ENCODE results near the gene RNLS.

The RNLS gene

GRCh38 chr10:88404133-88404532, 179.0 kb downstream of the RNLS start:
- TF ChIP-seq POU6F1 (CRISPR knock-in tag; IDR thresholded peaks at IDR 0.05; ENCODE audit: borderline replicate concordance, low read depth) (no peak), TOX (CRISPR knock-in tag; IDR thresholded peaks at IDR 0.05; ENCODE audit: borderline replicate concordance) (no peak), SNAI2 (CRISPR knock-in tag; IDR thresholded peaks at IDR 0.05) (no peak), TSHZ2 (CRISPR knock-in tag; IDR thresholded peaks at IDR 0.05) (no peak), ISL1 (CRISPR knock-in tag; IDR thresholded peaks at IDR 0.05) (no peak), PATZ1 (CRISPR knock-in tag; IDR thresholded peaks at IDR 0.05; ENCODE audit: borderline replicate concordance) (no peak), CSDC2 (CRISPR knock-in tag; IDR thresholded peaks at IDR 0.05) (no peak), ZC3H10 (CRISPR knock-in tag; IDR thresholded peaks at IDR 0.05) (no peak), TCF4 (CRISPR knock-in tag; IDR thresholded peaks at IDR 0.05; ENCODE audit: borderline replicate concordance) (no peak), CSRNP3 (CRISPR knock-in tag; IDR thresholded peaks at IDR 0.05) (no peak), ARNTL (CRISPR knock-in tag; IDR thresholded peaks at IDR 0.05; ENCODE audit: borderline replicate concordance, low read depth) (no peak), ZNF70 (CRISPR knock-in tag; IDR thresholded peaks at IDR 0.05) (no peak), OSR1 (CRISPR knock-in tag; IDR thresholded peaks at IDR 0.05) (no peak)

GRCh38 chr10:88401671-88402347, 181.3 kb downstream of the RNLS start:
- TF ChIP-seq TOX (CRISPR knock-in tag; IDR thresholded peaks at IDR 0.05; ENCODE audit: borderline replicate concordance) (no peak), BACH2 (CRISPR knock-in tag; IDR thresholded peaks at IDR 0.05; ENCODE audit: borderline replicate concordance) (no peak), TCF4 (CRISPR knock-in tag; IDR thresholded peaks at IDR 0.05; ENCODE audit: borderline replicate concordance) (no peak), ARNTL (CRISPR knock-in tag; IDR thresholded peaks at IDR 0.05; ENCODE audit: borderline replicate concordance, low read depth) (no peak), ZNF70 (CRISPR knock-in tag; IDR thresholded peaks at IDR 0.05) (no peak), SNAI2 (CRISPR knock-in tag; IDR thresholded peaks at IDR 0.05) (no peak), ZNF565 (CRISPR knock-in tag; conservative IDR thresholded peaks at IDR 0.05; ENCODE audit: low read depth) (no peak), ZNF8 (CRISPR knock-in tag; IDR thresholded peaks at IDR 0.05) (no peak), TSHZ2 (CRISPR knock-in tag; IDR thresholded peaks at IDR 0.05) (no peak), ISL1 (CRISPR knock-in tag; IDR thresholded peaks at IDR 0.05) (no peak), POU6F1 (CRISPR knock-in tag; IDR thresholded peaks at IDR 0.05; ENCODE audit: borderline replicate concordance, low read depth) (no peak), PPARA (CRISPR knock-in tag; IDR thresholded peaks at IDR 0.05; ENCODE audit: borderline replicate concordance) (no peak), ZFP3 (CRISPR knock-in tag; IDR thresholded peaks at IDR 0.05) (no peak)
- TF ChIP-seq, protein P1, sequence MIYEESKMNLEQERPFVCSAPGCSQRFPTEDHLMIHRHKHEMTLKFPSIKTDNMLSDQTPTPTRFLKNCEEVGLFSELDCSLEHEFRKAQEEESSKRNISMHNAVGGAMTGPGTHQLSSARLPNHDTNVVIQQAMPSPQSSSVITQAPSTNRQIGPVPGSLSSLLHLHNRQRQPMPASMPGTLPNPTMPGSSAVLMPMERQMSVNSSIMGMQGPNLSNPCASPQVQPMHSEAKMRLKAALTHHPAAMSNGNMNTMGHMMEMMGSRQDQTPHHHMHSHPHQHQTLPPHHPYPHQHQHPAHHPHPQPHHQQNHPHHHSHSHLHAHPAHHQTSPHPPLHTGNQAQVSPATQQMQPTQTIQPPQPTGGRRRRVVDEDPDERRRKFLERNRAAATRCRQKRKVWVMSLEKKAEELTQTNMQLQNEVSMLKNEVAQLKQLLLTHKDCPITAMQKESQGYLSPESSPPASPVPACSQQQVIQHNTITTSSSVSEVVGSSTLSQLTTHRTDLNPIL (CRISPR knock-in tag; IDR thresholded peaks at IDR 0.05; ENCODE audit: low read depth): no peak
- ATAC-seq: peak; percentile 33; the same call in 1 of the 3 replicates

More at GRCh38 chr10:88404133-88404532, 179.0 kb downstream of the RNLS start:
- ATAC-seq: no peak

Measured in SK-N-SH treated with all-trans-retinoic acid at 6 μM for 48 hours (cell line).